ENCODE data around the gene ZBTB17.

GRCh38 chr1:15944308-15945010, 31.4 kb downstream of the ZBTB17 start:
- no peak for TF ChIP-seq CTCF (IDR thresholded peaks at IDR 0.05)
- TF ChIP-seq POLR2A (IDR thresholded peaks at IDR 0.05) = no peak

Data from heart left ventricle (tissue), 13 donors.